T-cell (primary cell): ENCODE results near the gene DCUN1D4. TPM values are rescaled to one million over a fixed set of nuclear protein-coding genes. Genes with fewer than 3 reads are reported as not detected.

Experiments
- ATAC-seq, 4 experiments: fragments of 200-7000 bp in 3 of 4; fragments of 150-1000 bp in 1 of 4; cut with Tn5 transposase; replicated peaks in 1 of 4; 1 replicate in 3 of 4; 2 replicates in 1 of 4; pipeline ENCODE4 v1.10.0; 2021; ENCODE audit warnings: moderate library complexity in 3 of 4, mild to moderate bottlenecking in 2 of 4, moderate number of reproducible peaks in 1 of 4
- CTCF ChIA-PET, 2 donors: fragments of 300-600 bp; sonication (Branson Sonifier 250); formaldehyde crosslinking; loops; one replicate each; lab custom pipeline; 2022; ENCODE audit warnings: antibody characterized with exemption in 2 of 2; lab: Charles Lee
- POLR2A ChIA-PET, 2 donors: fragments of 300-600 bp; sonication (Branson Sonifier 250); formaldehyde crosslinking; loops; one replicate each; lab custom pipeline; 2022; ENCODE audit warnings: antibody characterized with exemption in 2 of 2; lab: Charles Lee
- DNase-seq, 35 experiments: peaks; one replicate each; pipeline versions ENCODE4 v3.0.0 to v3.0.0-alpha.2; 2013 to 2023
- H3K27ac ChIP-seq: one replicate; pipeline ENCODE4 v1.5.1; 2013; ENCODE audit warnings: low read length
- H3K27me3 ChIP-seq, 2 experiments: replicated peaks in 1 of 2; 1 replicate in 1 of 2; 2 replicates in 1 of 2; pipeline versions ENCODE4 v1.6.1 to v1.7.0; 2013; ENCODE audit warnings: low read length in 1 of 2, mixed read lengths in 1 of 2; ENCODE audit not compliant: control insufficient read depth in 2 of 2, insufficient read depth in 2 of 2; ENCODE audit errors: extremely low read depth in 1 of 2
- H3K36me3 ChIP-seq, 2 donors: 1 replicate in 1 of 2; 2 replicates in 1 of 2; pipeline versions ENCODE4 v1.6.1 to v1.7.0; 2013; ENCODE audit warnings: low read length in 1 of 2; ENCODE audit not compliant: control insufficient read depth in 2 of 2, insufficient read depth in 1 of 2; ENCODE audit errors: extremely low read depth in 1 of 2
- H3K4me1 ChIP-seq, 2 experiments: 1 replicate in 1 of 2; 2 replicates in 1 of 2; pipeline versions ENCODE4 v1.6.1 to v1.7.0; 2013; ENCODE audit warnings: low read length in 2 of 2, mixed read lengths in 1 of 2; ENCODE audit not compliant: insufficient read depth in 2 of 2, control insufficient read depth in 1 of 2; ENCODE audit errors: extremely low read depth in 1 of 2
- H3K4me3 ChIP-seq, 2 donors: 1 replicate in 1 of 2; 2 replicates in 1 of 2; pipeline versions ENCODE4 v1.5.1 to v1.7.0; 2013; ENCODE audit warnings: mild to moderate bottlenecking in 2 of 2, low read length in 1 of 2, moderate library complexity in 1 of 2; ENCODE audit not compliant: control insufficient read depth in 1 of 2; ENCODE audit errors: extremely low read depth in 1 of 2
- H3K9me3 ChIP-seq: 2 replicates; pipeline ENCODE4 v1.7.0; 2013
- H3K27ac Mint-ChIP-seq, 2 donors: one replicate each; pipeline ENCODE4 v1.8.0; 2020 to 2021; ENCODE audit warnings: mild to moderate bottlenecking in 2 of 2, mixed read lengths in 2 of 2
- H3K27me3 Mint-ChIP-seq, 2 donors: one replicate each; pipeline ENCODE4 v1.8.0; 2021 to 2022; ENCODE audit warnings: mixed read lengths in 2 of 2
- H3K36me3 Mint-ChIP-seq: one replicate; pipeline ENCODE4 v1.8.0; 2021; ENCODE audit warnings: mixed read lengths
- H3K4me1 Mint-ChIP-seq, 3 donors: one replicate each; pipeline ENCODE4 v1.8.0; 2020 to 2022; ENCODE audit warnings: mixed read lengths in 3 of 3, mild to moderate bottlenecking in 1 of 3
- H3K4me3 Mint-ChIP-seq, 3 donors: one replicate each; pipeline ENCODE4 v1.8.0; 2020 to 2022; ENCODE audit warnings: mild to moderate bottlenecking in 3 of 3, mixed read lengths in 3 of 3, moderate library complexity in 3 of 3
- H3K9me3 Mint-ChIP-seq, 3 donors: one replicate each; pipeline ENCODE4 v1.8.0; 2020 to 2022; ENCODE audit warnings: mixed read lengths in 3 of 3
- WGBS: methylation state at CpG from one replicate; pipeline ENCODE4 v1.1.5; 2013; ENCODE audit warnings: missing lambda C conversion rate; ENCODE audit not compliant: insufficient coverage; 5-methylcytosine and 5-hydroxymethylcytosine counted together
- total RNA-seq, 35 experiments: library from RNA in 6 of 35; stranded (reverse) in 6 of 35; fragments of 120-200 nt in 1 of 35; gene quantifications; one replicate each; pipeline versions ENCODE4 v1.2.1 to v1.2.4 and lab custom pipeline; 2013 to 2026

Gene DCUN1D4
- total RNA-seq, 5 donors from 2014 or later (not counting 1 experiment from before 2014, with no cell fraction given): 35.6 to 47.1 (median 37.3) TPM

DNA sequence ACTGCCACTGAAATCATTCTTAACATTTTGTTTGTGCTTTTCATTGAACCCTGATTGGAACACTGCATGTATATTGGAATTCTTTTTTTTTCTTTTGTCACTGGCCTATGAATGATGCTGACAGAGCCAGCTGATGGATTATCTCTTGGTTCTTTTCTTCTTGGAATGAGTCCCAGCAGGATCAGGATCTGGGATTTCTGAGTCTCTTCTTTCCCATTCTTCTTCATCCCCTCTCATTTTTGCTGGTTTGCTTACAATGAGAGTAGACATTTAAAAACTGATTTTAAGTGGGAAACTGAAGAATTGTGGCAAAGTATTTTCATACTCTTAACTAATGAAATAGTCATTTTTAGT lies 9.0 kb downstream of the DCUN1D4 start:
- Mint-ChIP-seq H3K9me3 (no peaks in the 10 kb centered on the region), H3K4me1 (peaks cover 57 to 69% (median 68%) of the 10 kb centered on the region in 3 donors), H3K4me3 (no peak overlapping the region), H3K36me3 (peaks cover under 1% of the 10 kb centered on the region), H3K27ac (no peak overlapping the region), H3K27me3 (no peaks in the 10 kb centered on the region)
- peaks cover 0 to 8% of the 10 kb centered on the region in 2 experiments for H3K4me1 ChIP-seq
- no peaks in the 10 kb centered on the region for H3K27me3 ChIP-seq
- no peak for ATAC-seq
- no peak overlapping the region for H3K27ac ChIP-seq
- ChIA-PET POLR2A (no interaction called here), CTCF (no interaction called here)
- no peak for DNase-seq
- H3K9me3 ChIP-seq: no peaks in the 10 kb centered on the region
- no peak overlapping the region for H3K4me3 ChIP-seq
- H3K36me3 ChIP-seq: no peaks in the 10 kb centered on the region

DNA sequence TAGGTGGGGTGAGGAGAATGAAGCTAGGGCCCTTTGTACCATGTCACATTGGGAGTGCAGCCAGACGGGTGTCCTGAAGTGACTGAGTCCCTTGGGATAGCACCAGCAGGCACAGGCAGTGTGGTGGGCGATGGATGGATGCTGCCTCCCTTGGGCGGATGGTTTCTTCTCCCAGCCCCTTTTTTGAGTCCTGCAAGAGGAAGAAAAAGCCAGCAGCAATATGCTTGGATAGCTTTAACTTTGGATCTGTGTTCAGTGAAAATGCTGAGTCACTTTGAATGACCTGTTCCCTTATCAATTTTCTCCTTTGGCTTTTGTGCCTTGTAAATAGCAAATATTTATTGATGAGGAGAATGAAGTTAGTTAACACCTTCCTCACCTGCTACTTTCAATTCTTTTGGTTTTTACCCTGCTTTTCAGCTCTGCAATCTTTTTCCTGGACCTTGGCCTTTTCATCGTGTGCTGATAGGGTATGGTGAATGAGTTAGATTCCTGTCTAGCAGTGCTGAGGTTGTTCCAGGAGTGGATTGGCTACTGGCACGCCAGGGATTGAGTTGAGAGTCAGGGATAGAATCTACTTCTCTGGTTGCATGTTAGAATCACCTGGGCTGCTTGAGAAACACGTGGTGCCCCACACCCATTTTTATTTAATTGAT lies 10.2 kb downstream of the DCUN1D4 start:
- peaks cover 0 to 8% of the 10 kb centered on the region in 2 experiments for H3K4me1 ChIP-seq
- ChIA-PET CTCF (no interaction called here), POLR2A (interaction anchor here in 1 of 2 donors (1.0 kb wide), 1 partner anchor 9 kb away, joined by 3 read pairs; no protein-coding TSS in a partner anchor)
- peaks cover 0 to 2% of the 10 kb centered on the region in 2 donors for H3K36me3 ChIP-seq
- no peaks in the 10 kb centered on the region for H3K27me3 ChIP-seq
- no peak for ATAC-seq
- Mint-ChIP-seq H3K36me3 (peaks cover 9% of the 10 kb centered on the region), H3K9me3 (no peaks in the 10 kb centered on the region), H3K4me3 (no peak overlapping the region), H3K4me1 (peaks cover 60 to 75% (median 70%) of the 10 kb centered on the region in 3 donors), H3K27ac (no peak overlapping the region), H3K27me3 (no peaks in the 10 kb centered on the region)
- no peak overlapping the region for H3K4me3 ChIP-seq
- WGBS: 98% methylated on average over 5 of the region's 6 CpGs
- no peak for DNase-seq
- H3K27ac ChIP-seq: no peak overlapping the region
- H3K9me3 ChIP-seq: no peaks in the 10 kb centered on the region

- Histone ChIP-seq H3K27ac (no peak overlapping the region), H3K9me3 (no peaks in the 10 kb centered on the region), H3K27me3 (no peaks in the 10 kb centered on the region), H3K4me1 (peaks cover 0 to 8% of the 10 kb centered on the region in 2 experiments), H3K4me3 (no peak overlapping the region), H3K36me3 (peaks cover 0 to 2% of the 10 kb centered on the region in 2 donors)
- Mint-ChIP-seq H3K4me3 (no peak overlapping the region), H3K4me1 (peaks cover 56 to 76% (median 74%) of the 10 kb centered on the region in 3 donors), H3K27me3 (no peaks in the 10 kb centered on the region), H3K36me3 (peaks cover 16% of the 10 kb centered on the region), H3K27ac (no peak overlapping the region), H3K9me3 (no peaks in the 10 kb centered on the region)
- no peak for ATAC-seq
- POLR2A ChIA-PET: no interaction called here
- 90% methylated on average over 2 of the region's 2 CpGs for WGBS
- DNase-seq: no peak
- CTCF ChIA-PET: no interaction called here
Measured at GRCh38 chr4:51855270-51855669, 12.3 kb downstream of the DCUN1D4 start.

- no peaks in the 10 kb centered on the region for H3K27me3 Mint-ChIP-seq
- Histone ChIP-seq H3K9me3 (no peaks in the 10 kb centered on the region), H3K4me1 (peaks cover 0 to 7% of the 10 kb centered on the region in 2 experiments), H3K27ac (no peak overlapping the region), H3K36me3 (peaks cover 0 to 6% of the 10 kb centered on the region in 2 donors), H3K27me3 (no peaks in the 10 kb centered on the region), H3K4me3 (no peak overlapping the region)
- H3K9me3 Mint-ChIP-seq: no peaks in the 10 kb centered on the region
- ChIA-PET CTCF (no interaction called here), POLR2A (no interaction called here)
- ATAC-seq: no peak
- H3K4me3 Mint-ChIP-seq: no peak overlapping the region
- H3K4me1 Mint-ChIP-seq: peaks cover 51 to 76% (median 69%) of the 10 kb centered on the region in 3 donors
- H3K27ac Mint-ChIP-seq: no peak overlapping the region
- no peak for DNase-seq
- no CpG with 5 or more reads among the region's 3 CpGs for WGBS
- H3K36me3 Mint-ChIP-seq: peaks cover 21% of the 10 kb centered on the region
Measured at GRCh38 chr4:51855751-51856150, 12.8 kb downstream of the DCUN1D4 start.

DNA sequence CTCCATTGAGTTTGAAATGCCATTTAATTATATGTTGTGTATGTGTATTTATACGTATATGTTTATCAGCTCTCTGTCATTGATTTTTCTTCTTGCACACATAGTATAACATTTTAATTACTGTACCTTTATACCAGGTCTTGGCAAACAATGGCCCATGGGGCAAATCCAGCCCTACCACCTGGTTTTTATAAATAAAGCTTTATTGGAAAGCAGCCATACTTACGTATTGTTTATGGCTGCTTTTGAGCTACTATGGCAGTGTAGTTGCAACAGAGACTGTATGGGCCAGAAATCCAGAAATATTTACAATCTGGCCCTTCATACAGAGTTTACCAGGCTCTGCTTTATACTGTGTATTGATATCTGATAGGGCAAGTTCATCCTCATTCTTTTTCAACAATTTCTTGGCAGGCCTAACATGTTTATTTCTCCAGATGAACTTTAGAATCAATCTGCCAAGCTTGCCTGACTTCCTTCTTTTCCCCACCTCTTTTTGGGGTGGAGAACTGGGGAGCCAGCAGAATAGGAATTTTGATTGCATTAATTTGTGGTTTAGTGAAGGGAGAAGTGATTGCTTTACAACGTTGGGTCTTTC lies 15.8 kb downstream of the DCUN1D4 start:
- H3K4me1 ChIP-seq: no peaks in the 10 kb centered on the region
- no CpG with 5 or more reads among the region's 3 CpGs for WGBS
- H3K27ac ChIP-seq: no peak overlapping the region
- POLR2A ChIA-PET: no interaction called here
- CTCF ChIA-PET: interaction anchor here in 1 of 2 donors (1.3 kb wide), 1 partner anchor 11 kb away, joined by 3 read pairs; no protein-coding TSS in a partner anchor
- H3K9me3 ChIP-seq: no peaks in the 10 kb centered on the region
- peaks cover 36 to 56% (median 56%) of the 10 kb centered on the region in 3 donors for H3K4me1 Mint-ChIP-seq
- peaks cover 0 to 11% of the 10 kb centered on the region in 2 donors for H3K36me3 ChIP-seq
- no peaks in the 10 kb centered on the region for H3K27me3 ChIP-seq
- no peaks in the 10 kb centered on the region for H3K9me3 Mint-ChIP-seq
- no peak overlapping the region for H3K4me3 ChIP-seq
- H3K4me3 Mint-ChIP-seq: no peak overlapping the region
- DNase-seq (no peak), ATAC-seq (no peak)
- H3K27ac Mint-ChIP-seq: no peak overlapping the region
- peaks cover 25% of the 10 kb centered on the region for H3K36me3 Mint-ChIP-seq
- no peaks in the 10 kb centered on the region for H3K27me3 Mint-ChIP-seq

DNA sequence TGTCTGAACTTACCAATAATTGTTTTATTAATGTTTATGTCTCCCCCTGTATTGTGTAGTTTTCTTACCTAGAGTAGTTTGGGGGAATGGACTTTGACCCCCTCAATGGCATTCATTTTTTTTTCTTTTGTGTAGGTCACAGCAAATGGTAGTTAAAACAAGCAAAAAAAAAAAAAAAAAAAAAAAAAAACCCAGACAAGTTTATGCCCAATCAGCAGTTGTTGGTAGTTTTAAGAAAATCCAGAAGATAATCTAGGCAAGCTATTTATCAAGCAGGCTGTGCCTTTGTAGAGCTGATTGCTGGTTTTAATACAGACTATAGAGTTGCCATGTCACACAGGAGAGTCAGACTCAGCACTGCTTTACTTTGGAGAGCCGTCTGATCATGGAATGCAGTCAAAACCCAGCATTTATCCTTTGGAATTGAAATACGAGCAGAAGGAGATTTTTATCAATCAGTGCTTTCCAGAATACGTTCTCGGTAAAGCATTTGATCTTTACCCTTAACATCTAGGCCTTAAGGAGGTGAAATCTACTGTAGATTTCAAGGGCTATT lies 16.6 kb downstream of the DCUN1D4 start:
- H3K4me3 Mint-ChIP-seq: no peak overlapping the region
- peaks cover 28% of the 10 kb centered on the region for H3K36me3 Mint-ChIP-seq
- H3K27me3 ChIP-seq: no peaks in the 10 kb centered on the region
- no peak for DNase-seq
- CTCF ChIA-PET: no interaction called here
- no peaks in the 10 kb centered on the region for H3K4me1 ChIP-seq
- WGBS: no CpG with 5 or more reads among the region's 4 CpGs
- H3K36me3 ChIP-seq: peaks cover 0 to 19% of the 10 kb centered on the region in 2 donors
- H3K9me3 ChIP-seq: no peaks in the 10 kb centered on the region
- peaks cover 33 to 52% (median 50%) of the 10 kb centered on the region in 3 donors for H3K4me1 Mint-ChIP-seq
- no peak overlapping the region for H3K27ac ChIP-seq
- no peaks in the 10 kb centered on the region for H3K27me3 Mint-ChIP-seq
- no peak for ATAC-seq
- POLR2A ChIA-PET: no interaction called here
- no peaks in the 10 kb centered on the region for H3K9me3 Mint-ChIP-seq
- no peak overlapping the region for H3K4me3 ChIP-seq
- no peak overlapping the region for H3K27ac Mint-ChIP-seq
